GM19372 (cell line): ENCODE measurements around the gene TMEM60.
"Not testable (repeated sequence)": the region's sequence is repeated elsewhere in the genome, so short reads cannot be mapped to it uniquely, and the experiment has no call there.

Experiments used
- ATAC-seq: cut with Tn5 transposase; IDR thresholded peaks from one replicate; pipeline ENCODE4 v1.9.1; 2021; ENCODE audit warnings: mild to moderate bottlenecking, low read depth, moderate library complexity; ENCODE audit not compliant: unreplicated experiment

TMEM60 gene

DNA sequence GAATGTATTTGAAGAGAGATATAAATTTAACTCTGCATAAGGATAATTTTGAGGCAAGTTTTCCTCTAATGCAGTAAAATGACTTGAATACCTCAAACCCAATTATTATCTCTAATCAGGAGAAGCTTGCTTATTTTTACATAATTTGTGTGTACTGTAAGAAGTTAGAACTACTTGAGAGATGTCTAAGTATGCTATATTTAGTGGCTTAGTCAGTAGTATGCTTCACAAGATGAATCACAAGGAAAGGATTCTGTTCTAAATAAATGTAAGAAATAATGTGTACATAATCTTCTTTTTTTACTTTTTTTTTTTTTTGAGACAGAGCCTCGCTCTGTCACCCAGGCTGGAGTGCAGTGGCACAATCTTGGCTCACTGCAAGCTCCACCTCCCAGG, 14.1 kb upstream of the TMEM60 start:
- ATAC-seq: no peak

DNA sequence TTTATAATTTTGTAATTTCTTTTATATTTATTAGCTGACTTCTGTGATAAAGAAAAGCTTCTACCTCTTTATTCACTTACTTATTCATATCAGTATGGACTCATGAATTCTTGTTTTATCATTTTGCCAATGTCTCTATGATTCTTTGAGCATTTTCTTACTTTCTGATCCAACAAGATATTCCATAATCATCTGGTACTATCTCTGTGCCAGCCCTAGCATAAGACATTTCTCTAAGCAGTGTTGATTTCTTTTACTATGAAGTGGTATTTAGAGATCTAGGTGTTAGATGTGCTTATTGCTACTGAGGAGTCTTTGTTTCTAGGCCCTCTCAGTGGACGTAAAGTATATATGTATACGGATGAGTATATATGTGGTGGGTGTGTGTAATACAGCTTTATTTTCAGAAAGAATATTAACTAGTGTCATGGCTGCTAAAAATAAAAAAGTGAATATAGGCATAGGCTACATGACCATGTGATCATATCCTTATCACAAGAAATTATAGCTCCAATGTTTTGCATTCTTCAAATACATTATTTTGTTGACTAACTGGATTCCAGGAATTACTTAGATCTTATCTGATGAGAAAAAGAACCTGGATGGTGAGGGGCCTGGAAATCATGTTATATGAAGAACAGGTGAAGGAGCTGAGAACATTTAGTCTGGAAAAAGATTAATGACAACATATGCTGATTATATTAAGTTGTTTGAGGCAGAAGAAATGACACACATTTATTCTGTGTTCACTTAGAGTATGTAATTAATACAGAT, 13.5 kb upstream of the TMEM60 start:
- ATAC-seq: no peak

- no peak for ATAC-seq
Measured at GRCh38 chr7:77808517-77808916, 10.3 kb upstream of the TMEM60 start.

GRCh38 chr7:77806425-77806824, 8.2 kb upstream of the TMEM60 start:
- ATAC-seq: no peak

- ATAC-seq: no peak
Measured at GRCh38 chr7:77802557-77803405, 4.5 kb upstream of the TMEM60 start.

DNA sequence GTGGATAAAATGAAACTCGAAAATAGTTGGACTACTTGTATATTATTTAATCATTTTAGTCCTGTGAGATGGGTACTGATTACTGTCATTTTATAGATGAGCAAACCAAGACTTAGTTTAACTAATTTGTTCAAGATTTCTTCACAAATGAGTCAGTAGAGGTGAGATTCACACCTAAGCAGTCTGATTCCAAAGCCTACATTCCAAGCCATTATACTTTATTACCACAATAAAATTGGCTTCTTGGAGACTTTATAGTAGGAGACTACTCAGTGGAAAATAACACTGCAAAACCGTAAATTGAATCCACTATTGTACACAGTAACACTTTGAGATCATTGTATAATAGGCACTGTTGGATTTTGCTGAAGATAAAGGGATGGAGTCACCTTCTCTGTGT, 2.5 kb upstream of the TMEM60 start:
- no peak for ATAC-seq

DNA sequence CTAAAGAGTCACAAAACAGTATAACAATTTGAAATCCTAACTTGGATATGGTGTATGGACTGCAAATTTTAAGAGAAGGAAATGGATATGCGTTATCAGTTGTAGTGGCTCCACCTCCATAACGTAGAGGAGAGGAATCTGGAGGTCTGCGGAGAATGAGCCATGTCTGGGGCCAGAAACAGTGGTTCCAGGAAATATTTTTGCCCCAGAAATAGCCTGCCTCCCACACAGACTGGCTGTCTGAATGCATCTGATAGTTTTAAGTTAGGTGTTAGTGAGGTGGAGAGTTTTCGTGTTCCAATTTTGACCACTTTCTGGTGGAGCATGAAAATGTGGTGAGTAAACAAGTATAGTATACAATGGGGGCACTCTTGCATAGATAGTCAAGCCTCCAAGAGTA, 1.9 kb upstream of the TMEM60 start:
- no peak for ATAC-seq

DNA sequence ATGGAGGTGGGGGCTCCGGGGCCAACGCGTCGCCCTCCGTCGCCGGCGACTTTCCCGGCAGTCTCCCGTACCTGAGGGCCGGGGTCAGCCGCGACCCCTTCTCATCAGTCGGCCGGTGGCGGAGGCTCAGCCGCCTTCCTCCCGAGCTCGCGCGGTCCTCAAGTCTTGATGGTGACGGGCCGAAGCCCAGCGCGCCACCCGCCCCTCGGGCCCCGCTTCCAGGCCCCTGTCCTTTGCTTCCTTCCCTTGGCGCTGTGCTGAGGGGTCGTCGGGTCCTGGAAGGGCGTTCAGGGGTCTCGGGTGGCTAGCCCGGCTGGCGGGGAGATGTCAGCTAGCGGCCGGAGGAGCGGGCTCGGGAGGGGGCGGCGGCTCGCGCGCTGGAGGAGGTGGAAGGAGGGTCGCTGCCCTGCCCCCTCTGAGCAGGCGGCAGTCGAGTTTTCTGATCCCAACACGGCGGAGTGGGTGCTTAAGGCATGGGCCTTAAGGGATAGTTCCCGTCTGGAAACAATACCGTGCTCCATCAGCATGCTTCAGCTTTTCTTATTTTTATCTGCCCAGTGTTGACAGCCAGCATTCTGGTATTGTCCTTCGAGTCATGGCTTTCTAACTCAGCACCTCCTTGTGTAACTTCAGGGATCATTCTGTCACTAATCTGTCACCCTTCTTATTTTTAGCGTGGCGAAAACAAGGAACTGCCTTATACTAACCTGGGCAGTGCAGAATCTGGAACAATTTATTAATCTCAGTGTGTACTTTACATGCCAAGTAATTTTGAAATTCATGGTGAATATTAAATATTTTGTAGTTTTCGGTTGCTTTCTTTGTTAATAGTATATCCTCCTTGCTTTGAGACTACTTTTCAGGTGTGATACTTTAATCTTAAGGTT, 1.1 kb upstream of the TMEM60 start:
- ATAC-seq: no peak

GRCh38 chr7:77797734-77798393, 370 bp downstream of the TMEM60 start:
- ATAC-seq: peak; percentile 25

DNA sequence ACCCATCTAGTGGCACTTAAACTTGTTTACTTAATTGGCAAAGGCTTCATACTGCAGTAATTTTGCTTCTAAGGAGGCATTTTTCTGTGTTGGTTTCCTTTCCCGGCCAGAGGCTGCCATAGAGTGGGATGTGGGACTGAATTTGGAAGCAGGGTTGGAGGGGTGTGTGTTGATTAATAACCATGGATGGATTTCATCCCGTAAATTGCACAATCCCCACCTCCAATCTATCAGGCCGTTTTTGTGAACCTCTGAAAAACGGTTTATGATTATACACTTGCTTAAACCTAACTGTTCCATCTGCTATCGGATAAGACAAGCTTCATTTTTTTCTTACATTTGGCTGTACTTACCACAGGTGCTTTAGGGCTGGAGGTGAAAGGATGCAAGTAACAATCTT, 1.3 kb downstream of the TMEM60 start:
- no peak for ATAC-seq

- no peak for ATAC-seq
Measured at GRCh38 chr7:77796109-77796508, 2.1 kb downstream of the TMEM60 start.

- ATAC-seq: no peak
Measured at GRCh38 chr7:77794000-77794399, 4.2 kb downstream of the TMEM60 start.

DNA sequence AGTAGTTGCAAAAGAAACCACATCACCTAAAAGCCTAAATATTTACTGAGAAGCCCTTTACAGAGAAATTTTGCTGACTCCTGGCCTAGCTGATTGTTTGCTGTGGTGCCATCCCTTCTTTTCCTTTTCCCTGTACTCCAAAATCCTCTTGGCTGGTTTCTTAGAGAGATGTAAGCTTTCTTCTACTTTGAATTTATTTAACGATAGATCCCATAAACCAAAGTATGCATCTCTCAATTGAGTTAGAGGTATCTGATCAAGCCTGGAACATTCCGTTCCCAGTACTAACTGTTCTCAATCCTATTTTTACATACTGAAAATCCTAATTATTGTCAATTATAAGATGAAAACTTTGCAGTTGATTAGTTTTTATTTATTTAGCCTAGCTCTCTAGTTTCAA, 6.3 kb downstream of the TMEM60 start:
- no peak for ATAC-seq

GRCh38 chr7:77791336-77791735, 6.9 kb downstream of the TMEM60 start:
- no peak for ATAC-seq

DNA sequence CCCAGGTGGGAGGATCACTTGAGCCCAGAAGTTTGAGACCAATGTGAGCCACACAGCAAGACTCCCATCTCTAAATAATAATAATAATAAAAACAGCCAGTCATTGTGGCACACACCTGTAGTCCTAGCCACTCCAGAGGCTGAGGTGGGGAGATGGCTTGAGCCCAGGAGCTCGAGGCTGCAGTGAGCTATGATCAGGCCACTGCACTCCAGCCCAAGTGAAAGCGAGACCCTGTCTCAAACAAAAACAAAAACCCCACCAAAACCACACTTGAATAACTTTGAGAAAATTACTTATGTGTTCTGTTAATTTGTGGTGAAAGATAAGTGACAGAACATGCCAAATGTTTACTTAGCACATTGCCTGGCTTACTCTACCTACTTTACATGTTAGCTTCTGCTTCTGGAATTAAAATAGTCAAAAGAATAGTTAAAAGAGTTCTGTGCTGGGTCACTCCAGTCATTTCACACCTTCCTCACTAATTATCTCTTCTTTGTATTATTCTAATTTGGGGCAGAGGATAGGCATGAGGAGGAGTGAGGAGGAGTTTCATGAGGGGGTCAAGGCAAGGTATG, 9.8 kb downstream of the TMEM60 start:
- no peak for ATAC-seq

- no peak for ATAC-seq
Measured at GRCh38 chr7:77786741-77787140, 11.5 kb downstream of the TMEM60 start.

GRCh38 chr7:77786018-77786417, 12.2 kb downstream of the TMEM60 start:
- no peak for ATAC-seq

DNA sequence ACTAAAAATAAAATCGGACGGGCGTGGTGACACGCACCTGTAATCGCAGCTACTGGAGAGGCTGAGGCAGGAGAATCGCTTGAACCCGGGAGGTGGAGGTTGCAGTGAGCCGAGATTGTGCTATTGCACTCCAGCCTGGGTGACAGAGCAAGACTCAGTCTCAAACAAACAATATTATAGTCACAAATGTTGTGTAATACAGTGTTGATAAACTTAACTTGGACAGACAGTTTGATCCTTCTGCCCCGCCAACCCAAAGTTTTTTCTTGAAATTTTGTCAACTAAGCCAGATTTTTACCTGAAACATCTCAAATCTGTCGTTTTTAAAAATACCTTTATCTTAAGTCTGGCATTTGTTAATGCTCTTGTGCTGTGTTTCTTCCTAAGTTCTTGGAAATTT, 13.8 kb downstream of the TMEM60 start:
- not testable (repeated sequence) for ATAC-seq

DNA sequence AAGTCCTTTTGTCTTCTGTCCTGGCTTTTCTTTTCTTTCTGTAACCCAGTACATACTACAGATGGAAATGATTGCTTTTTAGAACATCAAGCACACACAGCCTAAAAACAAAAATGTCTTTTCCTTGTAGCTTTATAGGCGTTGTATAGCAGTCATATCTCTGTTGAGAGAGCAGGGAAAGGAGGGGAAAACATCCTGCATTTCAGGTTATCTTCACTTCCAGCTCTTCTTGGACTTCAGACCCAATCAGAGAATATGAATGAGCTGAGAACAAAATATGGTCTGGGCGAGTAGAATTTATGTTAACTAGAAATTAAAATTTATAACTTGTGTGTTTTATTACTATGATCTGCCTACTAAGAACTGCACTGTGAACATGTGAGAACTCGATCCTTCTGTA, 14.7 kb downstream of the TMEM60 start:
- ATAC-seq: no peak

GRCh38 chr7:77783111-77783510, 15.1 kb downstream of the TMEM60 start:
- no peak for ATAC-seq
